ENCODE data around the gene TXNDC11. TPM values are rescaled to one million over a fixed set of nuclear protein-coding genes. Genes with fewer than 3 reads are reported as not detected.

TXNDC11 gene
- total RNA-seq, 2 experiments from 2014 or later: 28.4 to 29.9 TPM

- H3K4me3 Mint-ChIP-seq: no peak overlapping the region
- no peaks in the 10 kb centered on the region for H3K27me3 Mint-ChIP-seq
- peaks cover 56% of the 10 kb centered on the region for H3K4me1 Mint-ChIP-seq (ENCODE audit: low read depth)
- ChIA-PET POLR2A (no interaction called here), CTCF (interaction anchor here (0.7 to 0.9 kb wide), 2 partner anchors 62 to 333 kb away, joined by 3 to 4 read pairs; partner anchors contain the start of gene ZC3H7A)
- H3K9me3 Mint-ChIP-seq: no peaks in the 10 kb centered on the region
- no peak for DNase-seq
- peak overlapping the region; percentile 11 for H3K27ac Mint-ChIP-seq
- intact Hi-C loops (cut with micrococcal nuclease): no loop called here
- H3K36me3 Mint-ChIP-seq: peaks cover 51% of the 10 kb centered on the region
Measured at GRCh38 chr16:11734653-11735043, 8.0 kb downstream of the TXNDC11 start.

- intact Hi-C loops (cut with micrococcal nuclease): no loop called here
- CTCF ChIA-PET: interaction anchor here (0.7 to 0.9 kb wide), 2 partner anchors 63 to 333 kb away, joined by 3 to 4 read pairs; partner anchors contain the start of gene ZC3H7A
- DNase-seq: no peak
- peak overlapping the region; percentile 11 for H3K27ac Mint-ChIP-seq
- H3K36me3 Mint-ChIP-seq: peaks cover 55% of the 10 kb centered on the region
- H3K4me3 Mint-ChIP-seq: no peak overlapping the region
- H3K4me1 Mint-ChIP-seq (ENCODE audit: low read depth): peaks cover 56% of the 10 kb centered on the region
- no peaks in the 10 kb centered on the region for H3K27me3 Mint-ChIP-seq
- no peaks in the 10 kb centered on the region for H3K9me3 Mint-ChIP-seq
- POLR2A ChIA-PET: no interaction called here
Measured at GRCh38 chr16:11734025-11734652, 8.5 kb downstream of the TXNDC11 start.

GRCh38 chr16:11731222-11731621 is 11.4 kb downstream of the TXNDC11 start:
- POLR2A ChIA-PET: interaction anchor here (0.7 kb wide), 1 partner anchor 11 kb away, joined by 5 read pairs; no protein-coding TSS in a partner anchor
- no peak overlapping the region for H3K4me3 Mint-ChIP-seq
- no peaks in the 10 kb centered on the region for H3K27me3 Mint-ChIP-seq
- intact Hi-C loops (cut with micrococcal nuclease): no loop called here
- no peaks in the 10 kb centered on the region for H3K9me3 Mint-ChIP-seq
- H3K4me1 Mint-ChIP-seq (ENCODE audit: low read depth): peaks cover 47% of the 10 kb centered on the region
- no peak overlapping the region for H3K27ac Mint-ChIP-seq
- peaks cover 60% of the 10 kb centered on the region for H3K36me3 Mint-ChIP-seq
- CTCF ChIA-PET: interaction anchor here (1.4 to 1.7 kb wide), 2 partner anchors 16 to 17 kb away, joined by 5 to 7 read pairs; no protein-coding TSS in a partner anchor
- no peak for DNase-seq

GRCh38 chr16:11729787-11730186 is 12.9 kb downstream of the TXNDC11 start:
- POLR2A ChIA-PET: no interaction called here
- intact Hi-C loops (cut with micrococcal nuclease): no loop called here

GRCh38 chr16:11727796-11728543 is 14.7 kb downstream of the TXNDC11 start:
- CTCF ChIA-PET: no interaction called here
- H3K9me3 Mint-ChIP-seq: no peaks in the 10 kb centered on the region
- no peak for DNase-seq
- POLR2A ChIA-PET: no interaction called here
- H3K4me1 Mint-ChIP-seq (ENCODE audit: low read depth): peaks cover 38% of the 10 kb centered on the region
- H3K27ac Mint-ChIP-seq: peak overlapping the region; percentile 62
- H3K36me3 Mint-ChIP-seq: peaks cover 42% of the 10 kb centered on the region
- intact Hi-C loops (cut with micrococcal nuclease): no loop called here
- H3K27me3 Mint-ChIP-seq: no peaks in the 10 kb centered on the region
- H3K4me3 Mint-ChIP-seq: no peak overlapping the region

More at GRCh38 chr16:11729787-11730186, 12.9 kb downstream of the TXNDC11 start:
- peaks cover 45% of the 10 kb centered on the region for H3K4me1 Mint-ChIP-seq (ENCODE audit: low read depth)
- DNase-seq: no peak
- H3K27me3 Mint-ChIP-seq: no peaks in the 10 kb centered on the region
- H3K36me3 Mint-ChIP-seq: peaks cover 53% of the 10 kb centered on the region
- H3K27ac Mint-ChIP-seq: no peak overlapping the region
- H3K9me3 Mint-ChIP-seq: no peaks in the 10 kb centered on the region
- CTCF ChIA-PET: no interaction called here
- H3K4me3 Mint-ChIP-seq: no peak overlapping the region

DNA sequence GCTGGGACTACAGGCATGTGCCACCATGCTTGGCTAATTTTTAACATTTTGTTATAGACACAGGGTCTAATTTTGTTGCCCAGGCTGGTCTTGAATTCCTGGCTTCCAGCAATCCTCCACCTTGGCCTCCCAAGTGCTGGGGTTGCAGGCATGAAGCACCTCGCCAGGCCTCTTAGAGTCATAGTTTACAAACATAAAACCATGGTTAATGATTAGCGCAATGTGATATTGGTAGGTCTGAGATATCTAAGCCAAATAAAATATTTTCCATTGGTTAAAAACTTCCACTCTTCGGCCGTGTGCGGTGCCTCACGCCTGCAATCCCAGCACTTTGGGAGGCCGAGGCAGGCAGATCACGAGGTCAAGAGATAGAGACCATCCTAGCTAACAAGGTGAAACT is 16.6 kb downstream of the TXNDC11 start:
- intact Hi-C loops (cut with micrococcal nuclease): no loop called here
- CTCF ChIA-PET: no interaction called here
- POLR2A ChIA-PET: no interaction called here

DNA sequence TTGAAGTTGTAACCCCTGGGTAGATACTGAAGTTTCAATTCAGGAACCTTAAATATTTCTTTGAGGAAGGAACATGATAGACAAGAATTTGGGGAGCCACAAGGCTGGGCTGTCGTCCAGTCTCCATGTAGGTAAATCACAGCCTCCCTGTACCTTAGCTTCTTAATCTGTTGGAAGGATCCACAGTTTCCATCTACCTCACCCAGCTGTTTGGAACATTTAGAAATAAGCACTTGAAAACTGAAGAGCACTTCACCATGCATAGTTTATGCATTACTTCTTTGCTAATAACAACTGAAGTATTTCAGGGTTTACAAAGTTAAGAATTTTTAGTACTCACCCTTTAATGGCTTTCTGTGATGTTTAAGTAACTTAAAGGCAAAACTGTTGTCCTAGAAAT is 17.2 kb downstream of the TXNDC11 start:
- no peaks in the 10 kb centered on the region for H3K27me3 Mint-ChIP-seq
- DNase-seq: no peak
- peaks cover 37% of the 10 kb centered on the region for H3K36me3 Mint-ChIP-seq
- no peak overlapping the region for H3K4me3 Mint-ChIP-seq
- intact Hi-C loops (cut with micrococcal nuclease): no loop called here
- POLR2A ChIA-PET: no interaction called here
- CTCF ChIA-PET: interaction anchor here (1.4 kb wide), 1 partner anchor 11 kb away, joined by 11 read pairs; no protein-coding TSS in a partner anchor
- H3K9me3 Mint-ChIP-seq: no peaks in the 10 kb centered on the region
- H3K27ac Mint-ChIP-seq: no peak overlapping the region
- H3K4me1 Mint-ChIP-seq (ENCODE audit: low read depth): peaks cover 36% of the 10 kb centered on the region

More for the DNA sequence above, 16.6 kb downstream of the TXNDC11 start:
- Mint-ChIP-seq H3K27me3 (no peaks in the 10 kb centered on the region), H3K36me3 (peaks cover 37% of the 10 kb centered on the region), H3K4me1 (ENCODE audit: low read depth) (peaks cover 37% of the 10 kb centered on the region), H3K4me3 (no peak overlapping the region), H3K9me3 (no peaks in the 10 kb centered on the region), H3K27ac (no peak overlapping the region)
- no peak for DNase-seq

DNA sequence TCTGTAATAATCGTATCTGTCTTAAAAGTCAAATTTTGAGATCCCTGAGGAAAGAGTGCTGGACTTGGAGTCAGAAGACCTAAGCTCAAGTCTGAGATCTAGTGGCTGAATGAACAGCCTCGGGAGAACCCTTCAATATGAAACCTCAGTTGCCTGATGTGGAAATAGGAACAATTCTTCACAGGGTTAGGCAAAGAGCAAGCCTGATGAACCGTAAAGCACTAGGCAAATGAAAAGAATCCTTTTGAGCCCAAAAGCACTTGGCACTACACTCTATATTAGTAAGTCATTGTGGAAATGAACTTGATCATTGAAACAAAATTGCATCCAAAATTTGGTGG is 20.2 kb downstream of the TXNDC11 start:
- peak overlapping the region; percentile 1 for H3K27ac Mint-ChIP-seq
- H3K27me3 Mint-ChIP-seq: no peaks in the 10 kb centered on the region
- H3K36me3 Mint-ChIP-seq: peaks cover 20% of the 10 kb centered on the region
- POLR2A ChIA-PET: no interaction called here
- no peak overlapping the region for H3K4me3 Mint-ChIP-seq
- no peaks in the 10 kb centered on the region for H3K9me3 Mint-ChIP-seq
- no peak for DNase-seq
- CTCF ChIA-PET: no interaction called here
- peaks cover 13% of the 10 kb centered on the region for H3K4me1 Mint-ChIP-seq (ENCODE audit: low read depth)
- intact Hi-C loops (cut with micrococcal nuclease): no loop called here

DNA sequence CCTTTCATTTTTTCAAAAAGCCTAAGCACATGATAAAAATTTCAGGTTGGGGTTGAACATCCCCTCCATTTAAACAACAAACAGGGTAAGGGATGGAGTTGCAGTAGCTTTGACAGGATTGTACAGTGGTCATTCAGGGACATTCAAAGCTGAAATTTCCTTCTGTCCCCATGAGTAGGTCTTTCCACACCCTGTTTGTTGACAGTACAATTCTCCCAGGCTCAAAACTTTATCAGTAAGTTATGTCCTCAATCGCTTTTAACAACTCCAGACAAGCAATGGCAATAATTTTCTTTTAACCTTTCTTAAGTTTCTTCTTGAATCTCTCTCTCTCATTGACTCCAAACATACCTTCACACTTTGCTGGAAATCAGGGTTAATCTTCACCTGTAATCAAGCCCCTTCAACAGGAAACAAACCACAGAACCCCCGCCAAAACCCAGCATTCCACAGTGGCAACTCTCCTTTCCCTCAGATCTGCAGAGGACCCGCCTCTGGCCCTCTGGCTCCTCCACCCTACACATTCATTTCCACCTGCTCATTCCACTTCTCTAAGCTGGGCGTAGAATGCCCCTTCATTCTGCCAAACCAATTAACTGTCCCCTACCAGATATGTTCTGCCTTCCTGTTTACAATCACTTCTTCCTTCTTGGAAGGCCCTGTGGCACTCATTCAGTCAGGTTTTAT is 20.7 kb downstream of the TXNDC11 start:
- Mint-ChIP-seq H3K36me3 (peaks cover 18% of the 10 kb centered on the region), H3K4me3 (no peak overlapping the region), H3K27me3 (no peaks in the 10 kb centered on the region), H3K9me3 (no peaks in the 10 kb centered on the region), H3K4me1 (ENCODE audit: low read depth) (peaks cover 13% of the 10 kb centered on the region), H3K27ac (peak overlapping the region; percentile 1)
- DNase-seq: no peak
- intact Hi-C loops (cut with micrococcal nuclease): no loop called here
- CTCF ChIA-PET: no interaction called here
- POLR2A ChIA-PET: no interaction called here

- peaks cover 17% of the 10 kb centered on the region for H3K36me3 Mint-ChIP-seq
- CTCF ChIA-PET: interaction anchor here (1.0 to 1.4 kb wide), 3 partner anchors 23 to 187 kb away, joined by 3 read pairs; partner anchors contain the start of gene TXNDC11
Measured at GRCh38 chr16:11719762-11720161, 22.9 kb downstream of the TXNDC11 start.

DNA sequence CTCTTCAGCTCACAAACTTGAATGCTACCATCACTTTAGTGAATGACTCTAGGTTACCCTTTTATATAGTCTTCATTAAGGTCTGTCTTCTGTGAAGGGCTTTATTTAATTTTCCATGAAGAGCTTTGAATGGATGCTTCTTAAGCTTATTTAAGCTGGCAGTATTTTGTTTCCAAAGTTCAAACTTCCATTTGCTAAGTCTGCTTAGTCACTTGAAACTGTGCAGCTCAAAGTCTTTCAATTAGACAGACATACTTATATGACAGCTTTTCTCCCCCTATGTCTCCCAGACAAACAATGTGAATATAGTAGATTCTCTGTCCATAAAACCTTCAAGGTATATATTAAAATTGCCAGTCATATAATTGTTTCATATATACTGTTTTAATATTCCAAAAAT is 23.5 kb downstream of the TXNDC11 start:
- Mint-ChIP-seq H3K4me3 (no peak overlapping the region), H3K36me3 (peaks cover 20% of the 10 kb centered on the region), H3K9me3 (no peaks in the 10 kb centered on the region), H3K27me3 (no peaks in the 10 kb centered on the region), H3K4me1 (ENCODE audit: low read depth) (peaks cover 19% of the 10 kb centered on the region), H3K27ac (no peak overlapping the region)
- POLR2A ChIA-PET: no interaction called here
- intact Hi-C loops (cut with micrococcal nuclease): loop anchor here (10.0 kb wide), 1 partner anchor 314 kb away; no protein-coding TSS in a partner anchor
- CTCF ChIA-PET: interaction anchor here (1.0 to 1.8 kb wide), 5 partner anchors 24 to 755 kb away, joined by 3 to 7 read pairs (median 3); partner anchors contain the start of gene TXNDC11
- no peak for DNase-seq

More at GRCh38 chr16:11719762-11720161, 22.9 kb downstream of the TXNDC11 start:
- no peaks in the 10 kb centered on the region for H3K9me3 Mint-ChIP-seq
- POLR2A ChIA-PET: interaction anchor here (0.6 kb wide), 1 partner anchor 12 kb away, joined by 5 read pairs; no protein-coding TSS in a partner anchor
- H3K27ac Mint-ChIP-seq: no peak overlapping the region
- peaks cover 16% of the 10 kb centered on the region for H3K4me1 Mint-ChIP-seq (ENCODE audit: low read depth)
- no peak for DNase-seq
- intact Hi-C loops (cut with micrococcal nuclease): loop anchor here (10.0 kb wide), 1 partner anchor 315 kb away; no protein-coding TSS in a partner anchor
- H3K4me3 Mint-ChIP-seq: no peak overlapping the region
- no peaks in the 10 kb centered on the region for H3K27me3 Mint-ChIP-seq

DNA sequence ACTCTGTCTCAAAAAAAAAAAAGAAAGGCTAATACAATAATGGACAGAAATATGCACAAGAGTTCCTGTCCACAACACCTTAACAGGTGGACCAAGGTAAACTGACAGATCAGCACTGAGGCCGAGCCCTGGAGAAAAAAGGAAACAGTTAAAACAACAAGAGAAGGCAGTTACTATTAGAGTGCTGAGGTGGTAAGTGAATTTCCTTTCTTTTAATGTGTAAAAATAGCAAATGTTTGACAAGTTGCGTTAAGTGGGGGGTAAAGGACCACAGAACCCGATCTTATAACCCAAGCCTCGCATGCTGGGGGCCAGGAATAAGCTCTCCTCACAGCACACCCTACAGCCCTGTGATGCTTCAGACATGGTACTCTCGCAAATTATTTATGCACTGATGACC is 24.8 kb downstream of the TXNDC11 start:
- Mint-ChIP-seq H3K4me3 (no peak overlapping the region), H3K27ac (no peak overlapping the region), H3K9me3 (no peaks in the 10 kb centered on the region), H3K27me3 (no peaks in the 10 kb centered on the region), H3K36me3 (peaks cover 24% of the 10 kb centered on the region), H3K4me1 (ENCODE audit: low read depth) (peaks cover 16% of the 10 kb centered on the region)
- intact Hi-C loops (cut with micrococcal nuclease): loop anchor here (10.0 kb wide), 1 partner anchor 313 kb away; no protein-coding TSS in a partner anchor
- ChIA-PET POLR2A (interaction anchor here (0.6 to 0.7 kb wide), 2 partner anchors 10 to 193 kb away, joined by 3 read pairs; no protein-coding TSS in a partner anchor), CTCF (interaction anchor here (1.8 kb wide), 1 partner anchor 186 kb away, joined by 7 read pairs; no protein-coding TSS in a partner anchor)
- DNase-seq: no peak
